Astrocyte of the cerebellum (primary cell): ENCODE data around the gene MAB21L2.

Source experiments
- DNase-seq: peaks from one replicate; pipeline ENCODE4 v3.0.0-alpha.2; 2011; ENCODE audit warnings: low read depth
- H3K4me3 ChIP-seq: 2 replicates; pipeline ENCODE4 v1.5.1; 2011; ENCODE audit warnings: mild to moderate bottlenecking, low read depth, low read length, moderate library complexity
- CTCF ChIP-seq: IDR thresholded peaks from 2 replicates; pipeline ENCODE4 v1.5.1; 2012; ENCODE audit warnings: low read length, low read depth, moderate library complexity, mild to moderate bottlenecking; ENCODE audit errors: missing control alignments
- in situ Hi-C: cut with HindIII; loops from 2 replicates; pipeline ENCODE4 v1.10.0; 2017; ENCODE audit warnings: low sequenced_read_pairs

MAB21L2 gene

GRCh38 chr4:150574678-150575077 is 7.3 kb upstream of the MAB21L2 start:
- in situ Hi-C loops: loop anchor here (25.0 kb wide), 1 partner anchor 287 kb away; no protein-coding TSS in a partner anchor
- no peak for DNase-seq
- H3K4me3 ChIP-seq: no peak overlapping the region
- TF ChIP-seq CTCF: no peak

GRCh38 chr4:150577796-150578195 is 4.2 kb upstream of the MAB21L2 start:
- TF ChIP-seq CTCF: no peak
- DNase-seq: no peak
- H3K4me3 ChIP-seq: no peak overlapping the region
- in situ Hi-C loops: loop anchor here (25.0 kb wide), 1 partner anchor 290 kb away; no protein-coding TSS in a partner anchor

GRCh38 chr4:150578745-150579501 is 3.0 kb upstream of the MAB21L2 start:
- H3K4me3 ChIP-seq: peak overlapping the region; percentile 46
- TF ChIP-seq CTCF: no peak
- DNase-seq: no peak
- in situ Hi-C loops: loop anchor here (25.0 kb wide), 1 partner anchor 292 kb away; no protein-coding TSS in a partner anchor

- TF ChIP-seq CTCF: no peak
- DNase-seq: no peak
- peak overlapping the region; percentile 46 for H3K4me3 ChIP-seq
- in situ Hi-C loops: loop anchor here (25.0 kb wide), 1 partner anchor 292 kb away; no protein-coding TSS in a partner anchor
Observed at GRCh38 chr4:150579551-150580234, 2.3 kb upstream of the MAB21L2 start.

GRCh38 chr4:150580306-150580705 is 1.6 kb upstream of the MAB21L2 start:
- no peak for DNase-seq
- peak overlapping the region; percentile 46 for H3K4me3 ChIP-seq
- in situ Hi-C loops: loop anchor here (25.0 kb wide), 1 partner anchor 293 kb away; no protein-coding TSS in a partner anchor
- no peak for TF ChIP-seq CTCF

- peak overlapping the region; percentile 67 for H3K4me3 ChIP-seq
- in situ Hi-C loops: loop anchor here (25.0 kb wide), 1 partner anchor 294 kb away; no protein-coding TSS in a partner anchor
- TF ChIP-seq CTCF: no peak
- DNase-seq: no peak
Observed at GRCh38 chr4:150581056-150581605, 820 bp upstream of the MAB21L2 start.
